SK-N-SH treated with all-trans-retinoic acid at 6 μM for 48 hours (cell line): ENCODE results near the gene RC3H1.

Source experiments
- ATAC-seq: fragments of 200-7000 bp; cut with Tn5 transposase; 3 replicates; pipeline ENCODE4 v1.9.1; 2020; ENCODE audit warnings: mild to moderate bottlenecking, moderate library complexity
- ARNTL ChIP-seq: fragments of 450-650 bp; formaldehyde crosslinking; IDR thresholded peaks from 2 replicates; pipeline ENCODE4 v1.5.0; 2020; ENCODE audit warnings: low read depth, mild to moderate bottlenecking, moderate library complexity, borderline replicate concordance
- BACH2 ChIP-seq: fragments of 250-450 bp; sonication (Bioruptor Pico); IDR thresholded peaks from 2 replicates; pipeline ENCODE4 v1.9.0; 2021; ENCODE audit warnings: mild to moderate bottlenecking, borderline replicate concordance
- CREB5 ChIP-seq: fragments of 250-450 bp; sonication (Bioruptor Pico); IDR thresholded peaks from 2 replicates; pipeline ENCODE4 v1.5.1; 2020; ENCODE audit warnings: low read depth, mild to moderate bottlenecking, moderate library complexity
- CSDC2 ChIP-seq: fragments of 250-450 bp; sonication (Bioruptor Pico); IDR thresholded peaks from 2 replicates; pipeline ENCODE4 v1.5.0; 2020; ENCODE audit warnings: mild to moderate bottlenecking, moderate library complexity
- CSRNP3 ChIP-seq: fragments of 250-450 bp; sonication (Bioruptor Pico); IDR thresholded peaks from 2 replicates; pipeline ENCODE4 v1.5.1; 2021; ENCODE audit warnings: mild to moderate bottlenecking, moderate library complexity
- GLIS3 ChIP-seq: fragments of 250-450 bp; sonication (Bioruptor Pico); IDR thresholded peaks from 2 replicates; pipeline ENCODE4 v1.5.0; 2020; ENCODE audit warnings: mild to moderate bottlenecking, moderate library complexity
- ISL1 ChIP-seq: fragments of 250-450 bp; sonication (Bioruptor Pico); IDR thresholded peaks from 2 replicates; pipeline ENCODE4 v2.1.2; 2022; ENCODE audit warnings: mild to moderate bottlenecking, moderate library complexity
- OSR1 ChIP-seq: fragments of 250-450 bp; sonication (Bioruptor Pico); IDR thresholded peaks from 2 replicates; pipeline ENCODE4 v1.8.0; 2022; ENCODE audit warnings: moderate library complexity, mild to moderate bottlenecking, inconsistent platforms
- PATZ1 ChIP-seq: fragments of 250-450 bp; sonication (Bioruptor Pico); IDR thresholded peaks from 2 replicates; pipeline ENCODE4 v1.8.0; 2020; ENCODE audit warnings: mild to moderate bottlenecking, moderate library complexity, borderline replicate concordance
- POU6F1 ChIP-seq: fragments of 250-450 bp; sonication (Bioruptor Pico); IDR thresholded peaks from 2 replicates; pipeline ENCODE4 v1.8.0; 2021; ENCODE audit warnings: low read depth, mild to moderate bottlenecking, moderate library complexity, borderline replicate concordance
- RARB ChIP-seq: fragments of 250-450 bp; sonication (Bioruptor Pico); IDR thresholded peaks from 2 replicates; pipeline ENCODE4 v1.8.0; 2021; ENCODE audit warnings: mild to moderate bottlenecking, moderate library complexity
- SNAI2 ChIP-seq: fragments of 250-450 bp; sonication (Bioruptor Pico); IDR thresholded peaks from 2 replicates; pipeline ENCODE4 v1.5.0; 2020; ENCODE audit warnings: mild to moderate bottlenecking, moderate library complexity
- TCF4 ChIP-seq: fragments of 250-450 bp; sonication (Bioruptor Pico); IDR thresholded peaks from 2 replicates; pipeline ENCODE4 v1.8.0; 2021; ENCODE audit warnings: mild to moderate bottlenecking, moderate library complexity, borderline replicate concordance
- TOX ChIP-seq: fragments of 250-450 bp; sonication (Bioruptor Pico); IDR thresholded peaks from 2 replicates; pipeline ENCODE4 v1.8.0; 2021; ENCODE audit warnings: mild to moderate bottlenecking, moderate library complexity, borderline replicate concordance
- TSHZ2 ChIP-seq: fragments of 250-450 bp; sonication (Bioruptor Pico); IDR thresholded peaks from 2 replicates; pipeline ENCODE4 v1.5.0; 2020; ENCODE audit warnings: mild to moderate bottlenecking, moderate library complexity
- ZC3H10 ChIP-seq: fragments of 250-450 bp; sonication (Bioruptor Pico); IDR thresholded peaks from 2 replicates; pipeline ENCODE4 v1.5.1; 2021; ENCODE audit warnings: mild to moderate bottlenecking, moderate library complexity
- ZFP3 ChIP-seq: fragments of 250-450 bp; sonication (Bioruptor Pico); IDR thresholded peaks from 2 replicates; pipeline ENCODE4 v1.5.0; 2020; ENCODE audit warnings: mild to moderate bottlenecking, moderate library complexity
- ZFP30 ChIP-seq: fragments of 450-650 bp; formaldehyde crosslinking; IDR thresholded peaks from 2 replicates; pipeline ENCODE4 v1.5.0; 2022; ENCODE audit warnings: mild to moderate bottlenecking, moderate library complexity
- ZNF70 ChIP-seq: fragments of 450-650 bp; formaldehyde crosslinking; IDR thresholded peaks from 2 replicates; pipeline ENCODE4 v1.5.0; 2020; ENCODE audit warnings: mild to moderate bottlenecking, moderate library complexity
- ZNF8 ChIP-seq: fragments of 450-650 bp; formaldehyde crosslinking; IDR thresholded peaks from 2 replicates; pipeline ENCODE4 v1.5.0; 2020; ENCODE audit warnings: mild to moderate bottlenecking, moderate library complexity

Gene RC3H1

GRCh38 chr1:174028495-174028894 lies 6.3 kb upstream of the RC3H1 start:
- TF ChIP-seq BACH2 (CRISPR knock-in tag) (no peak), GLIS3 (no peak), ZFP3 (no peak), TOX (no peak), PATZ1 (CRISPR knock-in tag) (no peak), POU6F1 (CRISPR knock-in tag) (no peak), CREB5 (CRISPR knock-in tag) (no peak), OSR1 (CRISPR knock-in tag) (no peak), ZNF8 (CRISPR knock-in tag) (no peak), TCF4 (no peak), ZC3H10 (CRISPR knock-in tag) (no peak), ZFP30 (CRISPR knock-in tag) (no peak), CSDC2 (CRISPR knock-in tag) (no peak), ARNTL (CRISPR knock-in tag) (no peak), CSRNP3 (CRISPR knock-in tag) (no peak), ZNF70 (CRISPR knock-in tag) (no peak), TSHZ2 (no peak), RARB (no peak)
- TF ChIP-seq, all 23 proteins: peak for 0
- ATAC-seq, result no peak

- ATAC-seq, result peak; percentile 38
- no peak for TF ChIP-seq BACH2 (CRISPR knock-in tag)
- TF ChIP-seq, all 23 proteins: peak for 0
Observed at GRCh38 chr1:174023440-174023839, 1.3 kb upstream of the RC3H1 start.

- no peak for ATAC-seq
- TF ChIP-seq ISL1 (CRISPR knock-in tag), result no peak
- TF ChIP-seq BACH2 (CRISPR knock-in tag), result no peak
- no peak for TF ChIP-seq TOX
- no peak for TF ChIP-seq TCF4
- TF ChIP-seq ZNF70 (CRISPR knock-in tag), result no peak
- no peak for TF ChIP-seq POU6F1 (CRISPR knock-in tag)
- TF ChIP-seq TSHZ2, result no peak
- no peak for TF ChIP-seq SNAI2 (CRISPR knock-in tag)
- no peak for TF ChIP-seq ZFP30 (CRISPR knock-in tag)
- no peak; the same call in 1 of the 2 replicates for TF ChIP-seq RARB
- no peak for TF ChIP-seq ARNTL (CRISPR knock-in tag)
- TF ChIP-seq PATZ1 (CRISPR knock-in tag), result no peak
- no peak for TF ChIP-seq OSR1 (CRISPR knock-in tag)
- TF ChIP-seq CREB5 (CRISPR knock-in tag), result no peak
Observed at GRCh38 chr1:174022976-174023277, 770 bp upstream of the RC3H1 start.
